Fibroblast of the conjunctiva (primary cell): ENCODE measurements around the gene ODAD2.
"Not testable (repeated sequence)": the region's sequence is repeated elsewhere in the genome, so short reads cannot be mapped to it uniquely, and the experiment has no call there.

Experiments
- DNase-seq: peaks from one replicate; pipeline ENCODE4 v3.0.0-alpha.2; 2010; ENCODE audit warnings: low read depth

The ODAD2 gene

DNA sequence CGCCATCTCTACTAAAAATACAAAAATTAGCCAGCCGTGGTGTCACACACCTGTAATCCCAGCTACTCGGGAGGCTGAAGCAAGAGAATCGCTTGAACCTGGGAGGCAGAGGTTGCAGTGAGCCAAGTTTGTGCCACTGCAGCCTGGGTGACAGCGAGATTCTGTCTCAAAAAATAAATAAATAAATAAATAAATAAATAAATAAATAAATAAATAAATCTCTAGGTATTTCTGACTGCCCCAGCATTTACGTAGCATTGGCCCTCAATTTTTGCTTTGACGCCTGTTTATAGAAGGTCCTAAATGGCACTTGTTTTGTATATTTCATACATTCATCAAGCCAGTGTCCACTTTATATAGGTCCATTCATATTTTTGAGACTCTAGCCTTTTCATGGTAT is 28.9 kb downstream of the ODAD2 start:
- not testable (repeated sequence) for DNase-seq

DNA sequence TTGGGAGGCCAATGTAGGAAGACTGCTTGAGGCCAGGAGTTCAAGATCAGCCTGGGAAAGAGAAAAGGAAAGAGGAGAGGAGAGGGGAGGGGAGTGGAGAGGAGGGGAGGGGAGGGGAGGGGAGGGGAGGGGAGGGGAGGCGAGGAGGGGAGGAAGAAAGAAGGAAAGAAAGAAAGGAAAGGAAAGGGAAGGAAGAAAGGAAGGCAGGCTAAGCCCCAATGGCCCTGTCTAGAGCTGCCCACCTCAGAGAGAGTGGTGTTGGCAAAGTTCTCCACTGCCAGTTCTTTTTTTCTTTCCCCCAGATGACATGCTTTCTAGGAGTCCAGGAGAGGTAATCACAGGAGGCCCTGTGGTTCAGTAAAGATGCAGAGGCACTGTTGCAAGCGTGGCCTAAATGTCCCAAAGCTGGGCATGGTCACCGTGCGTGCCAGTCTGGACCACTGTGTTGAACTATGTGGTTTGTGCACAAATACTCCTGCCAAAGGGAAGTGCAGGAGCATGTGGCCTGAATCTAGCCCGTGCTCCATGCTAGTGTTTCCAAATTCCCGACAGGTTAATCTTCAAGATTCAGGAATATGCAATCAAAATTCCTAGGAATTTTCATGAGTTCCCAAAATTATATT is 39.7 kb downstream of the ODAD2 start:
- no peak for DNase-seq

GRCh38 chr10:27958383-27958782 is 40.5 kb downstream of the ODAD2 start:
- not testable (repeated sequence) for DNase-seq

DNA sequence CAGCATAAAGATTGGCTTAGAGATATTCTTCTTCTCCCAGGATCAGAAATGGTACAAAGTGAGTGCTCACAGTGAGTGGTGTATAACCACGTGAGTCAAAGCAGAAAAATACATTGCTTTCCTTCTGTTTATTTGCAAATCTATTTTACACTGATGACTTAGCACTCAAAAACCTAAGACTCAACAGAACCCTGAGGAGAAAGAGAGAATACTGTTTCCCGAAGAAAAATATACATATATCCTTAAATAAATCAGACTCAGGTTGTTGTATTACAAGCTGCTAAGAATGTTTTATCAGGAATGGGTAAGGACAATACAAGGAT is 48.7 kb downstream of the ODAD2 start:
- DNase-seq: no peak

- no peak for DNase-seq
Observed at GRCh38 chr10:27949528-27950241, 49.2 kb downstream of the ODAD2 start.

- no peak for DNase-seq
Observed at GRCh38 chr10:27948186-27948585, 50.7 kb downstream of the ODAD2 start.

DNA sequence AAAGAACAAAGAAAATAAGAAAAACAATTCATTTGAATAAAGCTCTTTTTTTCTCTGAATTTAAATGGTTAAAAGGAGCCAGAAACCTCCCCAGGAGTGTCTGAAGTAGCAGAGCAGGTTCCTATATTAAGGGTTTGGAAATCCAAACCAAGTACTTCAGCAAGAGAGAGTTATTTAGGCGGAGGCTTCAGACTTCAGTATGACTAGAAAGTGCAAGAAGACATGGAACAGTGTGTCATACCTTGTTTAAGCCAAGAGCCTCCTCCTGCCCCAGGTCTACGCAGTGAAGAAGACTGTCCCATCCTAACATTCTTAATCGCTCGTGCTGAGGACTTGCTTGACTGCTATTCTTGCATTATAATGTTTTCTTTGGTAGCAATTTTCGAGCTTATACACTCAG is 51.3 kb downstream of the ODAD2 start:
- no peak for DNase-seq

GRCh38 chr10:27944005-27944404 is 54.9 kb downstream of the ODAD2 start:
- DNase-seq: no peak

- DNase-seq: no peak
Observed at GRCh38 chr10:27914888-27915287, 84.0 kb downstream of the ODAD2 start.

- DNase-seq: no peak
Observed at GRCh38 chr10:27912231-27912630, 86.6 kb downstream of the ODAD2 start.

DNA sequence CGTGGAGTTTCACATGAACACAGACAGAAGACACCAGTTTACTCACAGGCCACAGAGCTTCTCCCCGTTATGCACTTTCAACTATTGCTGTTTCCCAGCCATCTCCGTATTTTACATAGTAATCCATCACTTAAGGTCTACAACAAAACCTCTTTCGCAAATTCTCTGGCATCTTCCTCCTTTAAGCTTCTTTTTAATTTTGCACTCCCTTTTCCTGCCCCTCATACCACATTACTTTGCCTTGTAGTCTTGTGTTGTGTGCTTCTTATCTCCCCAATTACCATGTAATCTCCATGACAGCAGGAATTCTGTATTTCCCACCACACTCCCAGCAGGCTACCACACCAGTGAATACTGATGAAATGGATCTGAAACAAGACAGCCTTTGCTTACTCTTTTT is 87.3 kb downstream of the ODAD2 start:
- no peak for DNase-seq

- no peak for DNase-seq
Observed at GRCh38 chr10:27911011-27911410, 87.9 kb downstream of the ODAD2 start.

DNA sequence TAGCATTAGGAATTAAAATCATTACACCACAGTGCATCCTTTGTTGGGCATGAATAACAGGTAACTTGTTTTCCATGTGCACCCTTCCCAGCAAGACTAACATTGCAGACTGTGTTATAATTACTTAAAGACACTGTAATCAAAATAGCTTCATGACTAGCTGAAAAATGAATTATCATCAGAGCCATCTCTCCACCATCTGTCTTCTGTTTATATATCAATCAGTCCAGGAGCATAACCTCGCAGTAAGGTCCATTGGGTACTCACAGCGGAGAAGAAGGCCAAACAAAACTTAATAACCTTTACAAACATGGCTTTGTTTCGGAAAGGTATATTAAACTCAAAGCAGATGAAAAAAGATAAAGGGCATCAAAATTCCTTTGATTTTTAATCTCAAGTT is 90.6 kb downstream of the ODAD2 start:
- no peak for DNase-seq

- DNase-seq: not testable (repeated sequence)
Observed at GRCh38 chr10:27899485-27899884, 99.4 kb downstream of the ODAD2 start.

DNA sequence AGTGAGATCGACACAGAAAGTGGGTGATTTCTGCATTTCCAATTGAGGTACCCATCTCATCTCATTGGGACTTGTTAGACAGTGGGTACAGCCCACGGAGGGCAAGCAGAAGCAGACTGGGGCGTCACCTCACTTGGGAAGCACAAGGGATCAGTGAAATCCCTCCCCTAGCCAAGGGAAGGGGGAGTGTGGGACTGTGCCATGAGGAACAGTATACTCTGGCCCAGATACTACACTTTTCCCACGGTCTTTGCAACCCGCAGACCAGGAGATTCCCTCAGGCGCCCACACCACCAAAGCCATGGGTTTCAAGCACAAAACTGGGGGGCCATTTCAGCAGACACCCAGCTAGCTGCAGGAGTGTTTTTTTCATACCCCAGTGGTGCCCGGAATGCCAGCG is 99.8 kb downstream of the ODAD2 start:
- DNase-seq: no peak

- peak; percentile 8 for DNase-seq
Observed at GRCh38 chr10:27893358-27893954, 105.4 kb downstream of the ODAD2 start.

DNA sequence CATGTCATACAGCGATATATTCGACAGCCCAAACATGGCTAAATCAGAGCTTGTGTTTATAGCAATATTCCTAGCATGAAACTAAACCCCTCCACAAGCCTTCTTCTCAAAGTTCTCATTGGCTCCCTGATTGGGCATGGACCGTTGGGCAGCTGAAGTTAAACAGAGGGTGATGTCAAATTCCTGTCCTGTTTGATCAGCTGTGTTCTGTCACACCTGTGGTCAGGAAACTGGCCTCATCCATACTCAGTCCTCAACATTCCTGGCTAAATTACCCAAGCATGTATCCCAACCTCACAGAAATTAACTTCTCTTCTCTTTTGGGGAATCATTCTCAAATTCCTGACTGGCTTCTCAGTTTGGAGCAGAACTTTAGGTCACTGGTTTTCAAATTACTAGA is 107.9 kb downstream of the ODAD2 start:
- DNase-seq: no peak

DNA sequence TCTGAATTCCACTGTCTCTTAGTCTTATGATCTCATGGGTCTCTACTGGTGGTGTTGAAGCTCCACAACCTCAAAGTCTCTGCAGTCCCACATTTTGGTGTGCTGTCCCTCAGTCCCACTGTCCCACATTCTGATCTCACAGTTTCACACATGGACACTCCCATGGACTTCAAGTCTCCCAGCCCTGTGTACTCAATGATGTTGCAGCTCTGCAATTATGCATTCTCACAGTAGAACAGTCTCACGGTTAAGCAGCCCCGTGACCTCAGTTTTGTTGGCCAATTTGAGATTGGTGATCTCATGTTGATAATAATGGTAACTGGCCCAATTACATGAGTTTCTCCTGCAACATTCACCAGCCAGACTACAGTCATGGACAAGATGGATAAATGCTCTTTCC is 109.4 kb downstream of the ODAD2 start:
- no peak for DNase-seq

DNA sequence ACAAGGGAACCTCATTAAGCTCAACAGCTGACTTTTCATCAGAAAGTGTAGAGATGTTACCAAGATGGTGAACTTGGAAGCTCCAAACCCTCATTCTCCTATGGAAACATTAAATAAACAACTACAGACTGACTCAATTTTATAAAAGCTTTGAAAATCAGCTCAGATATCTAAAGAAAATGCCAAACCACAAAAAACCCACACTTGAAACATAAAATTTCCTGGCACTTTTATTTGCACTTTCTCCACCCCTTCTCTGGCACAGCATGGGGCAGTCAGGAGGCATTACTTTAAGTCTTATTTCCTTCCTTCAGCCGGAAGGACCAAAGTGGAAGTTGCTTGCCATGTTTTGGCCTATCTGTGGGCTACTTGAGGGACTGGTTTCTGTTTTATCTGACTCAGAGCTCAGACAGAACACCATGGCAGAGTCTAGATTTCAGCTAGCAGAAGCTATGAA is 114.7 kb downstream of the ODAD2 start:
- no peak for DNase-seq

GRCh38 chr10:27878281-27878680 is 120.6 kb downstream of the ODAD2 start:
- no peak for DNase-seq

DNA sequence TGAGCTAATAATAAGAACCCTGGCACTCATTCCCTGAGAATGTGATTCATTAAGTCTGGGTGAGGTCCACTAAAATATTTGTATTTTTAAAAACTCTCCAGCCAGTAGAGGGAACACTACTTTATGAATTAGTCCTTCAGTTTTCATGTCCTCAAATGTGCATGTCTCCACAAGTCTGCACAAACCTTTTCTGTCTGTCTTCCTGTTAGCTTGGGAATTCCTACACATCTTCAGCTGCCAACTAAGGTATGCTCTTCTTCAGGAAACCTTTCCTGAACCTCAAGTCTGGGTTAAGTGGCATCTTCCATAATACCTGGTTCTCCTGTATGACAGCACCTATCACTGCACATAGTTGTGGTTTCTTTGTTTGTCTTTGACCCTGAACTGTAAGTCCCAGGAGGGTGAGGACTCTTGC is 133.7 kb downstream of the ODAD2 start:
- DNase-seq: no peak

DNA sequence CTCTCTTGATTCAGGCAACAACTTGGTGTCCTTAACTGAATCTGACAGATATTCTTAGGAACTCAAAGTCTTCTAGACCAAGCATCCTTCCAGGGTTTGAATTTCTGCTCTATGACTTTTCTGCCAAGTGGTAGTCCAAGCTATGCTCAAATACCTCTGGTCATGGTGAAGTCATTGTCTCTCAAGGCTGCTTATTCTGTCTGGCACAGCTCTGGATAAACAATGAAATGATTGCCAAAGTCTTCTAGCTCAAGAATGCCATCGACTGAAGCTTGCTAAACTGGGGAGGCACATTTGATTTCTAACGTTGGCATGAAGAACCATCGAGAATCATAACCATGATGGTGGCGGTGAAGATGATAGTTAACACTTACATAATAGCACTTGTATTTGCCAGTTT is 137.1 kb downstream of the ODAD2 start:
- DNase-seq: no peak

GRCh38 chr10:27857616-27858015 is 141.3 kb downstream of the ODAD2 start:
- no peak for DNase-seq

- no peak for DNase-seq
Observed at GRCh38 chr10:27844223-27844622, 154.7 kb downstream of the ODAD2 start.
